Transverse colon (tissue), 4 donors: ENCODE data around the gene CHP2. TPM values are rescaled to one million over a fixed set of nuclear protein-coding genes. Genes with fewer than 3 reads are reported as not detected.

Experiments used
- DNase-seq: peaks from one replicate; pipeline ENCODE4 v3.0.0-alpha.2; 2019
- H3K27ac ChIP-seq, 4 donors: fragments of 200-600 bp; sonication (generic); 2 replicates each; pipeline ENCODE4 v1.5.1; 2016 to 2018; ENCODE audit warnings: inconsistent platforms in 4 of 4
- H3K27me3 ChIP-seq: fragments of 200-600 bp; sonication (generic); 2 replicates; pipeline ENCODE4 v1.5.1; 2017; ENCODE audit warnings: inconsistent platforms
- H3K36me3 ChIP-seq, 4 donors: fragments of 200-600 bp; sonication (generic); 2 replicates each; pipeline ENCODE4 v1.5.1; 2017 to 2019; ENCODE audit warnings: inconsistent platforms in 4 of 4
- H3K4me1 ChIP-seq, 4 donors: fragments of 200-600 bp; sonication (generic); 2 replicates each; pipeline ENCODE4 v1.5.1; 2017 to 2020; ENCODE audit warnings: inconsistent platforms in 4 of 4
- H3K4me3 ChIP-seq, 4 donors: fragments of 200-600 bp; sonication (generic); 1 replicate in 1 of 4; 2 replicates in 3 of 4; pipeline versions ENCODE4 v1.5.1 to v1.6.1; 2017 to 2019; ENCODE audit warnings: inconsistent platforms in 4 of 4
- H3K9me3 ChIP-seq, 2 donors: fragments of 200-600 bp; sonication (generic); 2 replicates each; pipeline ENCODE4 v1.5.1; 2017 to 2019; ENCODE audit warnings: inconsistent platforms in 2 of 2
- EP300 ChIP-seq: sonication (generic); formaldehyde crosslinking; IDR thresholded peaks from one replicate; pipeline ENCODE4 v1.6.1; 2017; ENCODE audit warnings: antibody characterized with exemption, low read depth
- POLR2A ChIP-seq: fragments of 450-650 bp; IDR thresholded peaks from one replicate; pipeline ENCODE4 v1.6.1; 2016; ENCODE audit warnings: antibody characterized with exemption, mild to moderate bottlenecking, moderate library complexity
- POLR2AphosphoS5 ChIP-seq, 3 donors: sonication (generic); formaldehyde crosslinking; IDR thresholded peaks; one replicate each; pipeline ENCODE4 v1.6.1; 2016; ENCODE audit warnings: antibody characterized with exemption in 3 of 3
- WGBS, 2 donors: methylation state at CpG; one replicate each; pipeline ENCODE4 v1.1.5; 2018; ENCODE audit warnings: low coverage in 1 of 2; 5-methylcytosine and 5-hydroxymethylcytosine counted together
- in situ Hi-C, 4 donors: fragments of 200-750 bp; cut with MboI; loops; one replicate each; pipeline versions ENCODE4 v1.15.0 to v1.15.1; 2017; ENCODE audit warnings: low sequenced_read_pairs in 3 of 4, low pct_ligation_motif_present in 1 of 4, low pct_unique_long_range_greater_than_20kb in 1 of 4
- intact Hi-C: fragments of 100-400 bp; cut with DNase I; formaldehyde crosslinking; loops from one replicate; pipeline ENCODE4 v1.15.1; 2023; ENCODE audit warnings: low total_unique reads
- total RNA-seq, 4 donors: library from RNA; depleted of rRNA; stranded (reverse); fragments of >200 nt; gene quantifications; one replicate each; pipeline ENCODE4 v1.1.0, GENCODE V29; 2016
- TF ChIP-seq, protein P1 (sequence below), 5 experiments: fragments of 200-600 bp in 3 of 5; fragments of 450-650 bp in 2 of 5; sonication (generic) in 3 of 5; IDR thresholded peaks; 1 replicate in 2 of 5; 2 replicates in 3 of 5; pipeline ENCODE4 v1.5.1; 2016 to 2017; ENCODE audit warnings: antibody characterized with exemption in 5 of 5, inconsistent platforms in 3 of 5, mild to moderate bottlenecking in 2 of 5, moderate library complexity in 1 of 5

CHP2 gene
- total RNA-seq, 4 donors from 2014 or later, result 90.9 to 264 (median 122) TPM

DNA sequence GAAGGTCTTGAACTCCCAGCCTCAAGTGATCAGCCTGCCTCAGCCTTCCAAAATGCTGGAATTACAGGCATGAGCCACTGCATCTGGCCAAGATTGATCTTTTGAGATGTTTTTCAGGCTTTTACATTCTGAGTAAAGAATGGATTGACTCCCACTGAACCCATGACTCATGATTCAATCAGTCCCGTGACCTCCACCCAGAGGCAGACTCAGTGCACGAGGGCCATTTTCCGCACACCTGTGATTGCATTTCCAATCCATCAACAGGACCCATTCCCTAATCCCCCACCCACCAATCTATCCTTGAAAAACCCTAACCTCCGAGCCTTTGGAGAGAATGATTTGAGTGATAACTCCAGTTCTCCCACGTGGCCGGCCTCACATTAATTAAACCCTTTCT is 40.6 kb downstream of the CHP2 start:
- no peak for TF ChIP-seq POLR2A
- TF ChIP-seq POLR2AphosphoS5 (IDR thresholded peaks at IDR 0.05), result no peak
- TF ChIP-seq, protein P1, sequence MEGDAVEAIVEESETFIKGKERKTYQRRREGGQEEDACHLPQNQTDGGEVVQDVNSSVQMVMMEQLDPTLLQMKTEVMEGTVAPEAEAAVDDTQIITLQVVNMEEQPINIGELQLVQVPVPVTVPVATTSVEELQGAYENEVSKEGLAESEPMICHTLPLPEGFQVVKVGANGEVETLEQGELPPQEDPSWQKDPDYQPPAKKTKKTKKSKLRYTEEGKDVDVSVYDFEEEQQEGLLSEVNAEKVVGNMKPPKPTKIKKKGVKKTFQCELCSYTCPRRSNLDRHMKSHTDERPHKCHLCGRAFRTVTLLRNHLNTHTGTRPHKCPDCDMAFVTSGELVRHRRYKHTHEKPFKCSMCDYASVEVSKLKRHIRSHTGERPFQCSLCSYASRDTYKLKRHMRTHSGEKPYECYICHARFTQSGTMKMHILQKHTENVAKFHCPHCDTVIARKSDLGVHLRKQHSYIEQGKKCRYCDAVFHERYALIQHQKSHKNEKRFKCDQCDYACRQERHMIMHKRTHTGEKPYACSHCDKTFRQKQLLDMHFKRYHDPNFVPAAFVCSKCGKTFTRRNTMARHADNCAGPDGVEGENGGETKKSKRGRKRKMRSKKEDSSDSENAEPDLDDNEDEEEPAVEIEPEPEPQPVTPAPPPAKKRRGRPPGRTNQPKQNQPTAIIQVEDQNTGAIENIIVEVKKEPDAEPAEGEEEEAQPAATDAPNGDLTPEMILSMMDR (IDR thresholded peaks at IDR 0.05), result no peak
- TF ChIP-seq EP300, result no peak
- in situ Hi-C loops (loop anchor here in 1 of 4 donors (10.0 kb wide), 1 partner anchor 219 kb away; no protein-coding TSS in a partner anchor), intact Hi-C loops (no loop called here)
- DNase-seq, result no peak
- WGBS, 2 donors, result 85 to 98% methylated on average over 6 of the region's 6 CpGs
- Histone ChIP-seq H3K9me3 (no peaks in the 10 kb centered on the region), H3K4me1 (peaks cover 0 to 14% (median 2%) of the 10 kb centered on the region in 4 donors), H3K27me3 (no peaks in the 10 kb centered on the region), H3K36me3 (no peaks in the 10 kb centered on the region), H3K27ac (peak overlapping the region; percentile 49 to 70 (median 66)), H3K4me3 (no peak overlapping the region)

DNA sequence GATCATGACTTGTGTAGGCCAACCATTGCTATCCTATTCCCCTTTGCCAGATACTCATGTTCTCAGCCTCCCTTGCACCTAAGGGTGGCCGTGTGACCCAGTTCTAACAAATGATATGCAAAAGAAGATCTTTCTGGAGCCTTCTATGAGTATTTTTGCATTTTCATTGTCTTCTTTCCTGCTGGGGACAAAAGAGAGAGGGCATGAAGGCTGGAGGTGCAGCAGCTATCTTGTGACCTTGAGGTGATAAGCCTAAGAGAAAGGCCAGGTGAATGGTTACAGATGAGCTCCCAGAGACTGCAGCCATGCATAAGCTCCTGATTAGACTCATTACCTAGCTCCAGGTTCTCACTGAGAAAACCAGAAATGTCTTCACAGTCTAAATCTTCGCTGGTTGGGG is 42.1 kb downstream of the CHP2 start:
- H3K27ac ChIP-seq, result no peak overlapping the region
- no peaks in the 10 kb centered on the region for H3K9me3 ChIP-seq
- H3K4me3 ChIP-seq, result no peak overlapping the region
- WGBS, 2 donors, result 83 to 88% methylated on average over 2 of the region's 2 CpGs
- intact Hi-C loops, result no loop called here
- H3K4me1 ChIP-seq, result peaks cover 0 to 22% (median 2%) of the 10 kb centered on the region in 4 donors
- no peak for DNase-seq
- H3K27me3 ChIP-seq, result no peaks in the 10 kb centered on the region
- H3K36me3 ChIP-seq, result no peaks in the 10 kb centered on the region
- in situ Hi-C loops, result loop anchor here in 1 of 4 donors (10.0 kb wide), 1 partner anchor 218 kb away; no protein-coding TSS in a partner anchor
- no peak for TF ChIP-seq EP300
- TF ChIP-seq POLR2A, result no peak
- no peak for TF ChIP-seq POLR2AphosphoS5 (IDR thresholded peaks at IDR 0.05)
- TF ChIP-seq, protein P1 (IDR thresholded peaks at IDR 0.05), result no peak

DNA sequence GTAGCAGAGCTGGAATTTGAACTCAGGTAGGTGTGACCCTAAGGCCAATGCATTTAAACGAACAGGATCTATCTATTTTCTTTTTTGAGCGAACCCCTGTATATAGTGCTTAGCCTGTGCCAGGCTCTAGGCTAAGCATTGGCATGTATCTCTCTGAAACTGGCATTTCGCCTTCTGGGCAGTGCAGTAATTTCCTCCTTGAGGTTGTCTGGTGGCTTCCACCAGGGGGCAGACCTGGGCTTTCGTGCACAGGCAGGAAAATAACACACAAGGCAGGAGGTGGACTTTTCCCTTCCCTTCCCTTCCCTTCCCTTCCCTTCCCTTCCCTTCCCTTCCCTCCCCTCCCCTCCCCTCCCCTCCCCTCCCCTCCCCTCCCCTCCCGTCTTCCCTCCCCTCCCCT is 46.6 kb downstream of the CHP2 start:
- in situ Hi-C loops, result loop anchor here in 3 of 4 donors (5.0 to 10.0 kb wide), 3 partner anchors 57 to 213 kb away; no protein-coding TSS in a partner anchor
- peak overlapping the region; percentile 24 to 60 (median 37) for H3K27ac ChIP-seq
- no peaks in the 10 kb centered on the region for H3K36me3 ChIP-seq
- H3K4me1 ChIP-seq, result peaks cover 0 to 24% (median 13%) of the 10 kb centered on the region in 4 donors
- intact Hi-C loops, result no loop called here
- H3K4me3 ChIP-seq, result no peak overlapping the region
- TF ChIP-seq EP300, result no peak
- TF ChIP-seq POLR2AphosphoS5 (IDR thresholded peaks at IDR 0.05), result peak in 1 of 3 donors; percentile 37
- no peak for TF ChIP-seq POLR2A
- TF ChIP-seq, protein P1 (IDR thresholded peaks at IDR 0.05), result peak; percentile 55 to 83 (median 73)
- 2 to 7% methylated on average over 3 to 5 of the region's 5 CpGs for WGBS, 2 donors
- no peaks in the 10 kb centered on the region for H3K27me3 ChIP-seq
- peak; percentile 90 for DNase-seq
- no peaks in the 10 kb centered on the region for H3K9me3 ChIP-seq

DNA sequence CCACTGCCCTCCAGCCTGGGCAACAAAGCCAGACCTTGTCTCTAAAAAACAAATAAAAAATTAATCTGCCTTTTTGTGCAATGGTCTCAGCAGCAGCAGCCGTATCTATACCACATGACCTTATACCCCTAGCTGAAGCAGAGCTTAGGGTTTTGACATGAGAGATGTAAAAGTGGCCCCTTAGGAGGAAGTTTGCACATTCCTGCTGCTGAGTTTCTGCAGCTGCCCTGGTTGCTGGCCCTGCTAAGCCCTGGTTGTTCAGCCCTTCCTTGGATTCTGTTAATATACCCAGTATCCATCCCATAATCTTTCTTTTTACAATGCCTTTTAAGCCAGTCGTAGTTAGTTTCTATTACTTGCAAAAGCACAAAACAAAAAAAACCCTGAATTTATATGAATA is 48.0 kb downstream of the CHP2 start:
- intact Hi-C loops, result loop anchor here (2.0 kb wide), 1 partner anchor 208 kb away; no protein-coding TSS in a partner anchor

More for the DNA sequence above, 48.0 kb downstream of the CHP2 start:
- WGBS, 2 donors, result 27 to 45% methylated on average over 1 to 2 of the region's 2 CpGs
- in situ Hi-C loops, result loop anchor here in 3 of 4 donors (5.0 to 10.0 kb wide), 3 partner anchors 58 to 212 kb away; no protein-coding TSS in a partner anchor
- TF ChIP-seq POLR2AphosphoS5 (IDR thresholded peaks at IDR 0.05) (no peak), EP300 (no peak), POLR2A (no peak)
- TF ChIP-seq, protein P1 (IDR thresholded peaks at IDR 0.05), result no peak
- DNase-seq, result no peak
- Histone ChIP-seq H3K4me3 (no peak overlapping the region), H3K27me3 (no peaks in the 10 kb centered on the region), H3K9me3 (no peaks in the 10 kb centered on the region), H3K4me1 (peaks cover 0 to 23% (median 13%) of the 10 kb centered on the region in 4 donors), H3K27ac (no peak overlapping the region), H3K36me3 (no peaks in the 10 kb centered on the region)
